ENCODE results near the gene VPS37D.
"Not testable (repeated sequence)": the region's sequence is repeated elsewhere in the genome, so short reads cannot be mapped to it uniquely, and the experiment has no call there.

The VPS37D gene

DNA sequence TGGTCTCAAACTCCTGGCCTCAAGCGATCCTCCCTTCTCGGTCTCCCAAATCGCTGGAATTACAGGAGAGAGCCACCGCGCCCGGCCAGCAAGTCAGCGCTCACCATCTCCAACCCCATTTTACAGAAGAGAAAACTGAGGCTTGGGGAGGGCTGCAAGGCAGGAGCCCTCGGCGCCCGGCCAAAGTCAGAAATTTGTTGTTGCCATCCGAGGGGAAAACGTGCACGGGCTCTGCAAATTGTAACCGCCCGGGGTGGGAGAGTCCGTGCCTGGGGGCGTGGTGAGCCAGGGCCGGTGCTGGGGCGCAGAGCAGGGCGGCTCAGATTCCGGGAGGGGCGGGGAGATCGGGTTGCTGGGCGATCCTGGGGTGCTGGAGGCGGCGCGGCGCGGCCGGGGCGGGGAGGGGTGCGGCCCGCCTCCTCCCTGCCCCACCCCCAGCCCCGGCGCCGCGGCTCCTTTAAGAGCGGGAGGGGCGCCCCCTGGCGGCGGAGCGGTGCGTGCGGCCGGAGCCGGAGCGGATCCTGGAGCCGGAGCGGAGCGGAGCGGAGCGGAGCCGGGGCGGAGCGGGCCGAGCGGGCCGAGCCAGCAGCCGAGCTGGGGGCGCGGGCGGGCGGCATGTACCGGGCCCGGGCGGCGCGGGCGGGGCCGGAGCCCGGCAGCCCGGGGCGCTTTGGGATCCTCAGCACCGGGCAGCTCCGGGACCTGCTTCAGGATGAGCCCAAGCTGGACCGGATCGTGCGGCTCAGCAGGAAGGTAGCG, at the start of gene VPS37D:
VPS37D (plus strand) TSS at position 488 of the 759 bp plus-strand sequence; CDS start at position 616, 128 bp downstream.
- no peak for DNase-seq

GRCh38 chr7:73618538-73618937, 49.1 kb upstream of the VPS37D start:
- no peak for DNase-seq

DNA sequence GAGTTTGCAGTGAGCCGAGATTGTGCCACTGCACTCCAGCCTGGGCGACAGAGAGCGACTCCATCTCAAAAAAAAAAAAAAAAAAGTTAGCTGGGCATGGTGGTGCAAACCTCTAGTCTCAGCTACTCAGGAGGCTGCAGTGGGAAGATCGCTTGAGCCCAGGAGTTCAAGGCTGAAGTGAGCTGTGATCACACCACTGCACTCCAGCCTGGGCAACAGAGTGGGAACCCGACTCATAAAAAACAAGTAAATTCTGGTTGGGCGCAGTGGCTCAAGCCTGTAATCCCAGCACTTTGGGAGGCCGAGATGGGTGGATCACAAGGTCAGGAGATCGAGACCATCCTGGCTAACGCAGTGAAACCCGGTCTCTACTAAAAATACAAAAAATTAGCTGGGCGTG, 48.2 kb upstream of the VPS37D start:
- not testable (repeated sequence) for DNase-seq

GRCh38 chr7:73621168-73622063, 46.2 kb upstream of the VPS37D start:
- DNase-seq: no peak

DNA sequence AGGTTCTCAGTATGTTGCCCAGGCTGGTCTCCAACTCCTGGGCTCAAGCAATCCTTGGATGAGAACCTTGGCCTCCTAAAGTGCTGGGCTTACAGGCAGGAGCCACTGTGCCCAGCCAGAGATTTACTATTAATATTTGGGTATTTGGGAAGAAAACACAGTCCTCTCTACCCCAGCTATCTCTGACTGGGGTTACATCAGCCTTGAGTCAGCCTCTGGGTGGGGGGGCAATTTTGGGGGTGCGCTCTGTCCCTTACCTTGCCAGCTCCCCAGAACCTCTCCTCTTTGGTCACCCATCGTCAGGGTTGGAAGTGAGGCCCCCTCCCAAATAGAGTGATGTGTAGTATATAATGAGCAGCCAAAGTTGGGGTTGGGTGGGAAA, 45.1 kb upstream of the VPS37D start:
- no peak for DNase-seq

DNA sequence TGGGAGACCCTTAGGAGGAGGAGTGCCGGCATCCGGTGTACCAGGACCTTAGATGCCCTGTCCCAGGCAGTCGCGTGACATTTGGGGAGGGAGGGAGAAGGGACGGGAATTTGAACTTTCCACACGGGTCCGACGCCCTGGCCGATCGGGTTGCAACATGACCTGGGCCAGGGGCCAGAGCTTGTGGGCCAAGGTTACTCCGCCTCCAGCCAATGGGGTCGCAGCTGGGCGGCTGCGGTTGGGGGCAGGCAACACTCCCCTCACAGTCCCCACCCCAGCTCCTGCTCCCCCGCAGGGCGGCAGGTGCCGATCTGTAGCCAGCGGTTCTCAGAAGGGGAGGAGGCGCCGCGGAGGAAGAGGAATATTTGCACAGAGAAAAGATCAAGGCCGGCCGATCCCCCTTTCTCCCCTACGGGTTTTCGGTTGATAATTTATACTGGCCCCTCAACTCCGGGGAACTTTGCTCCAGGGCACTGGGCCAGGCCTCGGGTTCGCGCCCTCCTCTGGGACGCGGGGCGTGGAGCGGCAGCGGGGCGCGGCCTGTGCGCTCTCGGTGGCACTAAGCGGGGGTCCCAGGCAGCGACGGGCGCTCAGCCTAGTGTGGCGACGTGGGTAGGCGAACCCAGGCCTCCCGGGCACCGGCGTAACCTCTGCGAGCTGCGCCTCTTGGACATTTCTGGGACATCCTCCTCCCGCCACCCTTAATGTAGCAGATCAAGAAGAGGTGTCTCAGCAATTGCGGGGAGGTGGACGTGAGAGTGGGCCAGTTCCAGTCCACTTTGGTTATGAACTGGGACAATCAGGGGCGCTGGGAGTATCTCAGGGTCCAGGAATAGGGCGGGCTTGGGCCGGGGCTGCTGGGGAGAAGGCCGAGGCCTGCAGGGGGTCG, 44.5 kb upstream of the VPS37D start:
- DNase-seq: no peak

- no peak for DNase-seq
Observed at GRCh38 chr7:73623798-73624668, 43.6 kb upstream of the VPS37D start, which contains the start of gene MLXIPL. Gene MLXIPL (minus strand): TSS chr7:73624522. CDS start chr7:73624492, 30 bp downstream.

GRCh38 chr7:73624669-73625001, 43.0 kb upstream of the VPS37D start:
- DNase-seq: no peak

DNA sequence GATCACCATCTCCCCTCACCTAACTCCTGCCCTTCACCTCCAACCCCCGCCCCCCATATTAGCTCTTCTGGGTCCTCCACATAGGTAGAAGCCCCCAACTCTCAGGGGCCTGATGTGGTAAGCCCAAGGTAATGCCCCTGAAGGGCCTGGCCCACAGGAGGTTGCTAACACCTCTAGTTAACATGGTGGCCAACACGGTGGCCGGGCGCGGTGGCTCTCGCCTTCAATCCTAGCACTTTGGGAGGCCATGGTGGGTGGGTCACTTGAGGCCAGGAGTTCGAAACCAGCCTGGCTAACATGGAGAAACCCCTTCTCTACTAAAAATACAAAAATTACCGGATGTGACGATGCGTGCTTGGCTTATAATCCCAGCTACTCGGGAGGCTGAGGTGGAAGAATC, 42.4 kb upstream of the VPS37D start:
- DNase-seq: no peak

DNA sequence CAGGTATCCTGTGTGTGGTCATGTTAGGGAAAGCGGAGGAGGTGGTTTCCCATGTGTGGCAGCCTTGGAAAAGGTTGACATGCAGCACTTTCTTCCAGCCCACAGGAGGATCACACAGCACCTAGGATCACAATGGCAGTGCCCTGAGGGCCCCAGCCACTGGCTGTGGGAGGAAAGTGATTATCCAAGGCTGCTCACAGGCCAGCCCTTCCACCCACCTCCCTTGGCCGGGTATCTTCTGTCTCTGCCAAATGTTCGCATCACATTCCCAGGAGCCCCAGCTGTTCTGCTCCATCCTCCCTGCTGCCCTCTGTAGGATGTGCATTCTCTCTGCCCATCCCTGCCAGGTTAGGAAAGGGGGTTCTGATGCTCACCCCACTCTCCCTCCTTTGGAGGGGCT, 40.8 kb upstream of the VPS37D start:
- DNase-seq: no peak

DNA sequence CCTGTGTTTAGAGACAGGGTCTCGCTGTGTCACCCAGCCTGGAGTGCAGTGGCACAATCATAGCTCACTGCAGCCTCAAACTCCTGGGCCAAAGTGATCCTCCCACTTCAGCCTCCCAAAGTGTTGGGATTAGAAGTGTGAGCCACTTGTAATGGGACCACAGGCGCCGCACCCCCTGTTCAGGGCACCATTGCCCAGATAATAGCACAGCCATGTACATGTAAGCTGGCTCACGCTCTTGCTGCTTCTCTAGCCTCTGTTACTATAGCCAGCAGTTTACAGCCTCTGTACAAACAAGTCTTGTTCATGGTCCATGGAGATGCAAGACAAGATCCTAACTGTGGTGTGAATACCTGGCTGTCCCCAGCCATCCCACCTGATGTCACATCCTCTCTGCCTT, 39.1 kb upstream of the VPS37D start:
- DNase-seq: no peak

DNA sequence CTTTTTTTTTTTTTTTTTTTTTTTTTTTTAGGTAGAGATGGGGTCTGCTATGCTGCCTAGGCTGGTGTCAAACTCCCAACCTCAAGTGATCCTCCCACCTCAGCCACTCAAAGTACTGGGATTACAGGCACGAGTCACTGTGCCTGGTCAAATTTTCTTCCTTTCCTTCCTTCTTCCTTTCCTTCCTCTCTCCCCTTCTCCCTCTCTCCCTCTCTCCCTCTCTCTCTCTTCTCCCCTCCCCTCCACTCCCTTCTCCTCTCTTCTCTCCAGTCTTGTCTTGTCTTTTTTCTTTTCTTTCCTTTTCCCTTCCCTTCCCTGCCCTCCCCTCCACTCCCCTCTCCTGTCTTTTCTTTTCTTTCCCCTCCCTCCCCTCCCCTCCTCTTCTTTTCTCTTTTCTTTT, 36.1 kb upstream of the VPS37D start:
- DNase-seq: no peak

DNA sequence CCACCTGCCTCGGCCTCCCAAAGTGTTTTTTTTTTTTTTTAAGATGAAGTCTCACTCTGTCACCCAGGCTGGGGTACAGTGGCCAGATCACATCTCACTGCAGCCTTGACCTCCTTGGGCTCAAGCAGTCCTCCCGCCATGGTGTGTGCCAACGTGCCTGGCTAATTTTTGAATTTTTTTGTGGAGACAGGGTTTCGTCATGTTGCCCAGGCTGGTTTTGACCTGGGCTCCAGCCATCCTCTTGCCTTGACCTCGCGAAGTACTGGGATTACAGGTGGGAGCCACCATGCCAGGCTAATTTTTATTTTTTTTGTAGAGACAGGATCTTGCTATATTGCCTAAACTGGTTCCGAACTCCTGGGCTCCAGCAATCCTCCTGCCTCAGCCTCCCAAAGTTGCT, 34.3 kb upstream of the VPS37D start:
- DNase-seq: no peak

DNA sequence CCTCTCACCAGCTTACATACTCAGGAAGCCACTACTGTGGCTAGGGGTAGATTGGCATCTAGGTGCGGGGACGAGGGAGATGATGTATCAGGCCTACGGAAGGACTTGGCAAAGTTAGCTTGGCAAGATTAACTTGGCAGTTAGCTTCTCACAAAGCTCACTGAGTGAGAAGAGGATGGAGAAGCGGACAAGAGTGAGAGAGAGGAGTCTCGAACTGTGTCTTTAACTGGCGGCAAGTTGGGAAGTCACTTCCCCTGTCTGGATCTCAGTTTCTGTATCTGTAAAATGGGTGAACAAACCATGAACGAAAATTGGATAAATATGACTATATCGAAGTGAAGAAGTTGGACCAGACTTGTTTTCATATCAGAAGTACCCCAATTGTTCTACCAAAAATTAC, 33.8 kb upstream of the VPS37D start:
- DNase-seq: no peak

DNA sequence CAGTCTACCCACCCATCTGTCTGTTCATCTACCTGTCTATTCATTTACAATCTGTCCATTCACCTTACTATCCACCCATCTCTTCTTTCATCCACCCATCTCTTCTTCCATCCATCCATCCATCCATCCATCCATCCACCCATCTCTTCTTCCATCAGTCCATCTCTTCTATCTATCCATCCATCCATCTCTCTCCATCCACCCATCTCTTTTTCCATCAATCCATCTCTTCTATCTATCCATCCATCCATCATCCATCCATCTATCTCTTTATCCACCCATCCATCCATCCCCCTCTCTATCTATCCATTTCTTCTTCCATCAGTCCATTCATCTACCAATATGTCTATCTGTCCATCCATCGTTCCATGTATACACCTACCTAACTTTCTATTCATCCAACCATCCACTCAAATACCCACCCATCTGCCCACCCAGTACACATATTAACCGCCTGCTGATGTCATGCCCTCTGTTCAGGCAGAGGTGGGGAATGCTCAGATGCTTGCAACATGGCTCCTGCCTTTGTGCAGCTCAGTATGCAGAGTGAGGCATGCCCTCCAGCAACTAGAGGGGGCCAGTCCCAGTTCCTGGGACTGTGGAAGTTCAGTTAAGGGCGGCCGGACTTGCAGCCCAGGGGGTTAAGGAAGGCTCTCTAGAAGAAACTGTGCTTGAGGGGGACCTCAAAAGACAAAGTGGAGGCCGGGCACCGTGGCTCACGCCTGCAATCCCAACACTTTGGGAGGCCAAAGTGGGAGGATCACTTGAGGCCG, 32.0 kb upstream of the VPS37D start:
- no peak for DNase-seq

DNA sequence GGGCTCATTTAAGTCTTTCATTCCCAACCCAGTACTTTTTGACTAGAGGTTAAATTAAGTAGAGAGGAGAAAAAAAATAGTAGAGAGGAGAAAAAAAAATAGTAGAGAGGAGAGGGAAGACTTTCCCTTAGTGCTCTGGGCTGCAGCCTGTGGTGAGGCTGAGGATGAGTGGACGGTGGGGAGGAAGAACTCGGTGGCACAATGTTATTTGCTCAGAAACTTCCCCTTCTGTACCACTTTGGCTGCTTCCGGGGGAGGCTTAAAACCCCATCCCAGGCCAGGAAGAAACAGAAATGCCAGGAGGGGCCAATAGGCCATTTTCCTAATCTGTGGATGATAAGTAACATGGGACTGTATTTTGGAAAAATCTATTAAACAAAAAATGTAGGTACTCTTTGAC, 28.7 kb upstream of the VPS37D start:
- no peak for DNase-seq

DNA sequence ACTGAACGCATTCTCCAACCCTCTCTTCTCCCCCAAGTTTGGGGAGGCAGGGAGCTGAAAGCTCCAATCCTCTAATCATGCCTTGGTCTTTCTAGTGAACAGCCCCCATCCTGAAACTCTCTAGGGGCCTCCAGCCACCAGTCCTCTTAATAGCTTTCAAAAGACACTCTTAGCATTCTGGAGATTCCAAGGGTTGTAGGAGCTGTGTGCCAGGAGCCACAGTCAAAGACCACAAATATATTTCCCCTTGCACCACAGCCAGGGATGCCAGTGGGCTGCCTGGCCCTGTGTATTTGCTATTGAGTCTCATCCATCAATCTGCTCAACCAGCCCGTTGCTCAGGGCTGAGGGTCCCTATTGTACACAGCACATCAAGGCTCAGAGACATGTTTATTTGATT, 24.8 kb upstream of the VPS37D start:
- DNase-seq: no peak

GRCh38 chr7:73644688-73645286, 22.8 kb upstream of the VPS37D start:
- no peak for DNase-seq

GRCh38 chr7:73645643-73646174, 21.9 kb upstream of the VPS37D start:
- no peak for DNase-seq

Data from SIG-M5 (cell line).